HG03060 (cell line): ENCODE results near the gene ZNF10.

Experiments
- ATAC-seq: cut with Tn5 transposase; IDR thresholded peaks from one replicate; pipeline ENCODE4 v1.9.1; 2021; ENCODE audit warnings: low read depth, moderate number of reproducible peaks; ENCODE audit not compliant: unreplicated experiment

Gene ZNF10

GRCh38 chr12:133192847-133193246, 62.4 kb downstream of the ZNF10 start:
- ATAC-seq = no peak

DNA sequence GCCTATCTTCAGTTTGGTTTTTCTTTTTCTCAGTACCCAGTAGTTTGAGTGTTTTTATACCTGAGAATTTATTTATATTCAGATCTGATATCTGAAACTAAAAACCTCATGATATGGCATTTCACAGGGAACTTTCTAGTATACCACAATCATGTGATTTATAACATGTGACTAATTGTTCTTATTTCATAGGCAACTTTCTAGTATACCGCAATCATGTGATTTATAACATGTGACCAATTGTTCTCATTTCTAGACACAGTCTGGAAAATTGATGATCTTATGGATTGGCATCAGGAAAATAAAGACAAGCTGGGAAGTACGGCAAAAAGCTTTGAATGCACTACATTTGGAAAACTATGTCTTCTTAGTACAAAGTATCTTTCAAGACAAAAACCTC, 71.5 kb downstream of the ZNF10 start:
- no peak for ATAC-seq

DNA sequence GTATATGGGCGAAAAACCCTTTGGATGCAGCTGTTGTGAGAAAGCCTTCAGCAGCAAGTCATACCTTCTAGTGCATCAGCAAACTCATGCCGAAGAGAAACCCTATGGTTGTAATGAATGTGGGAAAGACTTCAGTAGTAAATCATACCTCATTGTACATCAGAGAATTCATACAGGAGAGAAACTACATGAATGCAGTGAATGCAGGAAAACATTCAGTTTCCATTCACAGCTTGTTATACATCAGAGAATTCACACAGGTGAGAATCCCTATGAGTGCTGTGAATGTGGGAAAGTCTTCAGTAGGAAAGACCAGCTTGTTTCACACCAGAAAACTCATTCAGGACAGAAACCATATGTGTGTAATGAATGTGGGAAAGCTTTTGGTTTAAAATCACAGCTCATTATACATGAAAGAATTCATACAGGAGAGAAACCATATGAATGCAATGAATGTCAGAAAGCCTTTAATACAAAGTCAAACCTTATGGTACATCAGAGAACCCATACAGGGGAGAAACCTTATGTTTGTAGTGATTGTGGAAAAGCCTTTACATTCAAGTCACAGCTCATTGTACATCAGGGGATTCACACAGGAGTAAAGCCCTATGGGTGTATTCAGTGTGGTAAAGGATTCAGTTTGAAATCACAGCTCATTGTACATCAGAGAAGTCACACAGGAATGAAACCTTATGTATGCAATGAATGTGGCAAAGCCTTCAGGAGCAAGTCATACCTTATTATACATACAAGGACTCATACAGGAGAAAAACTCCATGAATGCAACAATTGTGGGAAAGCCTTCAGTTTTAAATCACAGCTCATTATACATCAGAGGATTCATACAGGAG, 72.3 kb downstream of the ZNF10 start:
- ATAC-seq = no peak

- ATAC-seq = no peak
These were observed 73.2 kb downstream of the ZNF10 start for GRCh38 chr12:133203344-133204263.

GRCh38 chr12:133204264-133204603, 73.8 kb downstream of the ZNF10 start:
- no peak for ATAC-seq

GRCh38 chr12:133206390-133206789, 76.0 kb downstream of the ZNF10 start:
- no peak for ATAC-seq
